Measurements from ENCODE around the gene GATC. TPM values are rescaled to one million over a fixed set of nuclear protein-coding genes. Genes with fewer than 3 reads are reported as not detected.

Gene GATC
- total RNA-seq: 23.4 and 25.3 TPM in 2 replicates

DNA sequence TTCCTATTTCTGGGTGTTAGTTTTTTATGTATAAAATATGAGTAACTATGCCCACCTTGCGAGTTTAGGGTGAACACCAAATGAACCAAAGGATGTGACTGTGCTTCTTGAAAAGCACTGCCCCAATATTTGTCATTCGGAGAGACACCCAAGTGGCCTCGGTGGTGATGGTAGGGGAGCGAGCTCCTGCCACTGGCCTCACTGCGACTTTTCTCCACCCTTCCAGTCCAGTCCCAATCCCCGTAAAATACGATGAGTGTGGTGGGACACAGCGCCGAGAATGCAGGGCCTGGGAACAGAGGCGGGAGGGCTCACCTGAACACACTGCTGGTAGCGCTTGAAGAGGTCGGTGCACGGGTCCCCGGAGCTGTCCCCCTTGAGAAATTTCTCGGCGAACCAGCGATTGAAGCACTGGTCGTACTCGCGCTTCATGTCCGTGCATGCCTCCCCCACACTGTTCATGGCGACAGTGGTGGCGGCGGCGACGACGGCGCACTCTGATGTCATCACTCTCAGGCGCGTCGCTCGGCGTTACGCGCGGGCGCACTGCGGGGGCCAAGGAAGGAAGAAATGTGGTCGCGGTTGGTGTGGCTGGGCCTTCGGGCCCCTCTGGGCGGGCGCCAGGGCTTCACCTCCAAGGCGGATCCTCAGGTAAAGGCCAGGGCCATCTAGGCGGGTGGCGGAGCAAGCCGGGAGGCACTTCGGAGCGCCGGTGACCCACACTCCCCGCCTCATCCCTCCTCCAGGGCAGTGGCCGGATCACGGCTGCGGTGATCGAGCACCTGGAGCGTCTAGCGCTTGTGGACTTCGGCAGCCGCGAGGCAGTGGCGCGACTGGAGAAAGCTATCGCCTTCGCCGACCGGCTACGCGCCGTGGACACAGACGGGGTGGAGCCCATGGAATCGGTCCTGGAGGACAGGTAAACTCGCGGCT is at the start of gene GATC, which contains the start of gene TRIAP1:
GATC (plus strand) TSS at position 534 of the 933 bp plus-strand sequence; CDS start at position 571, 37 bp downstream.
TRIAP1 (minus strand) TSS at position 474 of the 933 bp plus-strand sequence; CDS start at position 462, 12 bp downstream.
- DNase-seq (ENCODE audit: low read depth): no peak
- H3K4me3 ChIP-seq (ENCODE audit: low read depth, low read length): peak within 1 kb of the TSS; percentile 90
- TF ChIP-seq, protein P1, sequence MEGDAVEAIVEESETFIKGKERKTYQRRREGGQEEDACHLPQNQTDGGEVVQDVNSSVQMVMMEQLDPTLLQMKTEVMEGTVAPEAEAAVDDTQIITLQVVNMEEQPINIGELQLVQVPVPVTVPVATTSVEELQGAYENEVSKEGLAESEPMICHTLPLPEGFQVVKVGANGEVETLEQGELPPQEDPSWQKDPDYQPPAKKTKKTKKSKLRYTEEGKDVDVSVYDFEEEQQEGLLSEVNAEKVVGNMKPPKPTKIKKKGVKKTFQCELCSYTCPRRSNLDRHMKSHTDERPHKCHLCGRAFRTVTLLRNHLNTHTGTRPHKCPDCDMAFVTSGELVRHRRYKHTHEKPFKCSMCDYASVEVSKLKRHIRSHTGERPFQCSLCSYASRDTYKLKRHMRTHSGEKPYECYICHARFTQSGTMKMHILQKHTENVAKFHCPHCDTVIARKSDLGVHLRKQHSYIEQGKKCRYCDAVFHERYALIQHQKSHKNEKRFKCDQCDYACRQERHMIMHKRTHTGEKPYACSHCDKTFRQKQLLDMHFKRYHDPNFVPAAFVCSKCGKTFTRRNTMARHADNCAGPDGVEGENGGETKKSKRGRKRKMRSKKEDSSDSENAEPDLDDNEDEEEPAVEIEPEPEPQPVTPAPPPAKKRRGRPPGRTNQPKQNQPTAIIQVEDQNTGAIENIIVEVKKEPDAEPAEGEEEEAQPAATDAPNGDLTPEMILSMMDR (conservative IDR thresholded peaks at IDR 0.05; ENCODE audit: low read depth, low read length): no peak

DNA sequence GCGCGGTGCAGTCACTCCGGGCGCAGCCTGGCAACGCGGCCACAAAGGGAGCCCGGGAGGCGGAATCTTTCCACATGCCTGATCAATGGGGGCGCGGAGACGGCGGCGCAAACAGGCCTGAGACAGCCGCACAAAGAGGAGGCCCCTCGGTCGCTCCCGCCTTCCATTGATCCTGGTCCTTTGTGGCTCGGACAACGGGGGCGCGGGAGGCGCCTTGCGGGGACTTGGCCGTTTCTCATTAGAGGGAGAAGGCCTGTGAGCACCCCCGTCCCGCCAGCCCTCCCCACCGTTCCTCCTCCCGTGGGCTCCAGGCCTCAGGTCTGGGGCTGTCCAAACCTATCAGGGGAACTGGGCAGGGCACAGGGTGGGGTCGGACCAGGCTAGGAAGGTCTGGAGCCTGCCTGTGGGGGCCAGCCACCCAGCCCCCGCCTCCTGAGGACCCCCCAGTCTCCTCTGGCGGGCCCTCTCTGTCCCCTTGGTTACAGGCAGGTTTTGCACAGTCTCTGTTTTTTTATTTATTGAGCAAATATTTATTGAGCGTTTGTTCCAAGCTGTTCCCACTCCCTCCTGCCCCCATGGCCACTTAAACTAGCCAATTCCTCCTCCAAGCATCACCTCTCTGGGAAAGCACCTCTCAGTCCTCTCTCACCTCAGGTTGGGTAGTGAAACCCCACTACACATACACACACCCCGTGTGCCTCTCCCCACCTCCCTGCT is 48.3 kb upstream of the GATC start:
- TF ChIP-seq, protein P1 (conservative IDR thresholded peaks at IDR 0.05; ENCODE audit: low read depth, low read length): no peak
- DNase-seq (ENCODE audit: low read depth): no peak
- no peak overlapping the region for H3K4me3 ChIP-seq (ENCODE audit: low read depth, low read length)

GRCh38 chr12:120399531-120399930 is 46.7 kb upstream of the GATC start:
- TF ChIP-seq, protein P1 (conservative IDR thresholded peaks at IDR 0.05; ENCODE audit: low read depth, low read length): no peak
- DNase-seq (ENCODE audit: low read depth): no peak
- no peak overlapping the region for H3K4me3 ChIP-seq (ENCODE audit: low read depth, low read length)

- TF ChIP-seq, protein P1 (conservative IDR thresholded peaks at IDR 0.05; ENCODE audit: low read depth, low read length): no peak
- H3K4me3 ChIP-seq (ENCODE audit: low read depth, low read length): no peak overlapping the region
- DNase-seq (ENCODE audit: low read depth): no peak
Measured at GRCh38 chr12:120402217-120402616, 44.0 kb upstream of the GATC start.

DNA sequence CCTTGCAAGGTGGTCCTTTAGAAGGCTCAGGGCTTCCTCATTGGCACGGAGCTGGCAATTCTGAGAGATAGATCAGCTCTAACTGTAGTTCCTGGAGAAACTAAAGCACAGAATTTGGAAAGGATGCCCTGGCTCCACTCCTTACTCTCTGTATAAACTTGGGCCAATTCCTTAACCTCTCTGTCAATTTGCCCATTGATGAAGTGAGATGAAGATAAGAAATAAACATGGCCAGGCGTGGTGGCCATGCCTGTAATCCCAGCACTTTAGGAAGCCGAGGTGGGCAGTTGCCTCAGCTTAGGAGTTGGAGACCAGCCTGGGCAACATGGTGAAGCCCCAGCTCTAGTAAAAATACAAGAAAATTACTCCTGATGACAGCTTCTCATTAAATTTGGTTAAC is 42.4 kb upstream of the GATC start:
- TF ChIP-seq, protein P1 (conservative IDR thresholded peaks at IDR 0.05; ENCODE audit: low read depth, low read length): no peak
- DNase-seq (ENCODE audit: low read depth): no peak
- H3K4me3 ChIP-seq (ENCODE audit: low read depth, low read length): no peak overlapping the region

DNA sequence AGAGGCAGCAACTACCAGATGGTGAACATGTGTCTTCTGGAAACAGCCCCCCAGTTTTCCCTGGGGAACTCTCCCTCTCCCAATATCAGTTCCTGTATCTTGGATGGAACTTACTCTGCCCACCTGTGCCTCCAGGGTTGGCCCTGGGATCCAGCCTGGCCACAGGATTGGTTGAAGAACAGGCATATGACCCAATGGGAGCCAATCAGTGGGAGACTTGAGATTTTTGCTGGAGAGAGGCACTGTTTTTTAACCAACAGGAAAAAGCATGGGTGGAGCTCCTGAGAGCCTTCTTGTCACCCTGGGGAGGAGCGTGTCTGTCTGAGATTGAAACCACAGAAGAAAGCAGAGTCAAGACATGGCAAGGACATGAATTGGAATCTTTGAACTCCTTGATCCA is 42.0 kb upstream of the GATC start:
- DNase-seq (ENCODE audit: low read depth): no peak
- no peak overlapping the region for H3K4me3 ChIP-seq (ENCODE audit: low read depth, low read length)
- TF ChIP-seq, protein P1 (conservative IDR thresholded peaks at IDR 0.05; ENCODE audit: low read depth, low read length): no peak

Measured in epithelial cell of proximal tubule (primary cell).